Activated CD4-positive, alpha-beta memory T cell treated with anti-CD3 and anti-CD28 coated beads, Interleukin-2, amount 10 ng/mL, durations not matched to agents 7 days and 5 days (primary cell): ENCODE measurements around the gene PIGQ. TPM values are rescaled to one million over a fixed set of nuclear protein-coding genes. Genes with fewer than 3 reads are reported as not detected.

ENCODE experiments used
- CTCF ChIA-PET: fragments of 350-600 bp; sonication (Branson Sonifier 250); formaldehyde crosslinking; loops from one replicate; lab custom pipeline; 2021; ENCODE audit warnings: antibody characterized with exemption, inconsistent platforms; lab: Charles Lee
- POLR2A ChIA-PET: fragments of 350-600 bp; sonication (Branson Sonifier 250); formaldehyde crosslinking; loops from one replicate; lab custom pipeline; 2021; ENCODE audit warnings: antibody characterized with exemption; lab: Charles Lee
- DNase-seq: peaks from one replicate; pipeline ENCODE4 v3.0.0-alpha.2; 2020
- H3K27ac Mint-ChIP-seq: one replicate; pipeline ENCODE4 v1.8.0; 2021; ENCODE audit warnings: mild to moderate bottlenecking, mixed read lengths
- H3K27me3 Mint-ChIP-seq: one replicate; pipeline ENCODE4 v1.8.0; 2021; ENCODE audit warnings: mixed read lengths
- H3K36me3 Mint-ChIP-seq: one replicate; pipeline ENCODE4 v1.8.0; 2021; ENCODE audit warnings: low read depth, mixed read lengths
- H3K4me1 Mint-ChIP-seq: one replicate; pipeline ENCODE4 v1.8.0; 2021; ENCODE audit warnings: mixed read lengths
- H3K4me3 Mint-ChIP-seq: one replicate; pipeline ENCODE4 v1.8.0; 2021; ENCODE audit warnings: mild to moderate bottlenecking, mixed read lengths
- H3K9me3 Mint-ChIP-seq: one replicate; pipeline ENCODE4 v1.8.0; 2021; ENCODE audit warnings: mixed read lengths
- total RNA-seq, 2 experiments: library from RNA; stranded (reverse); gene quantifications; one replicate each; pipeline ENCODE4 v1.2.3, GENCODE V29; 2021

PIGQ gene
- total RNA-seq, 2 experiments from 2014 or later, result 33.7 to 35.1 TPM

GRCh38 chr16:537415-538335 lies 32.1 kb upstream of the PIGQ start:
- CTCF ChIA-PET, result no interaction called here
- Mint-ChIP-seq H3K27me3 (no peaks in the 10 kb centered on the region), H3K27ac (no peak overlapping the region), H3K9me3 (no peaks in the 10 kb centered on the region), H3K36me3 (peaks cover 19% of the 10 kb centered on the region), H3K4me3 (no peak overlapping the region), H3K4me1 (peaks cover 11% of the 10 kb centered on the region)
- POLR2A ChIA-PET, result interaction anchor here (1.3 kb wide), 1 partner anchor 10 kb away, joined by 5 read pairs; the partner anchor contains the start of gene CAPN15
- no peak for DNase-seq

- Mint-ChIP-seq H3K27ac (no peak overlapping the region), H3K36me3 (peaks cover 19% of the 10 kb centered on the region), H3K27me3 (no peaks in the 10 kb centered on the region), H3K9me3 (no peaks in the 10 kb centered on the region), H3K4me3 (no peak overlapping the region), H3K4me1 (peaks cover 5% of the 10 kb centered on the region)
- DNase-seq, result no peak
- ChIA-PET POLR2A (interaction anchor here (1.0 kb wide), 1 partner anchor 11 kb away, joined by 3 read pairs; no protein-coding TSS in a partner anchor), CTCF (interaction anchor here (0.6 kb wide), 1 partner anchor 153 kb away, joined by 3 read pairs; no protein-coding TSS in a partner anchor)
Measured at GRCh38 chr16:539901-540530, 29.8 kb upstream of the PIGQ start.

- Mint-ChIP-seq H3K27ac (no peak overlapping the region), H3K9me3 (no peaks in the 10 kb centered on the region), H3K4me1 (no peaks in the 10 kb centered on the region), H3K27me3 (no peaks in the 10 kb centered on the region), H3K36me3 (peaks cover 19% of the 10 kb centered on the region), H3K4me3 (no peak overlapping the region)
- ChIA-PET CTCF (no interaction called here), POLR2A (interaction anchor here (1.0 kb wide), 1 partner anchor 12 kb away, joined by 3 read pairs; no protein-coding TSS in a partner anchor)
- no peak for DNase-seq
Measured at GRCh38 chr16:540645-541340, 29.0 kb upstream of the PIGQ start.

- no peaks in the 10 kb centered on the region for H3K4me1 Mint-ChIP-seq
- POLR2A ChIA-PET, result no interaction called here
- H3K9me3 Mint-ChIP-seq, result no peaks in the 10 kb centered on the region
- no peaks in the 10 kb centered on the region for H3K27me3 Mint-ChIP-seq
- H3K4me3 Mint-ChIP-seq, result no peak overlapping the region
- H3K27ac Mint-ChIP-seq, result no peak overlapping the region
- H3K36me3 Mint-ChIP-seq, result peaks cover 9% of the 10 kb centered on the region
- no peak for DNase-seq
- CTCF ChIA-PET, result no interaction called here
Measured at GRCh38 chr16:543301-544164, 26.2 kb upstream of the PIGQ start.

- POLR2A ChIA-PET, result no interaction called here
- DNase-seq, result no peak
- Mint-ChIP-seq H3K36me3 (peaks cover 5% of the 10 kb centered on the region), H3K27me3 (no peaks in the 10 kb centered on the region), H3K4me1 (no peaks in the 10 kb centered on the region), H3K27ac (no peak overlapping the region), H3K4me3 (no peak overlapping the region), H3K9me3 (no peaks in the 10 kb centered on the region)
- CTCF ChIA-PET, result no interaction called here
Measured at GRCh38 chr16:544517-544916, 25.3 kb upstream of the PIGQ start.

GRCh38 chr16:546909-547770 lies 22.6 kb upstream of the PIGQ start:
- H3K9me3 Mint-ChIP-seq, result no peaks in the 10 kb centered on the region
- H3K36me3 Mint-ChIP-seq, result peaks cover 3% of the 10 kb centered on the region
- ChIA-PET CTCF (no interaction called here), POLR2A (no interaction called here)
- no peak overlapping the region for H3K4me3 Mint-ChIP-seq
- H3K4me1 Mint-ChIP-seq, result no peaks in the 10 kb centered on the region
- no peak overlapping the region for H3K27ac Mint-ChIP-seq
- H3K27me3 Mint-ChIP-seq, result no peaks in the 10 kb centered on the region
- DNase-seq, result peak; percentile 52

GRCh38 chr16:548586-548985 lies 21.2 kb upstream of the PIGQ start:
- Mint-ChIP-seq H3K4me1 (no peaks in the 10 kb centered on the region), H3K36me3 (no peaks in the 10 kb centered on the region), H3K27me3 (no peaks in the 10 kb centered on the region), H3K27ac (no peak overlapping the region), H3K4me3 (no peak overlapping the region), H3K9me3 (no peaks in the 10 kb centered on the region)
- DNase-seq, result no peak
- CTCF ChIA-PET, result no interaction called here
- POLR2A ChIA-PET, result no interaction called here

- H3K27me3 Mint-ChIP-seq, result no peaks in the 10 kb centered on the region
Measured at GRCh38 chr16:549544-550263, 20.1 kb upstream of the PIGQ start.

GRCh38 chr16:551210-551609 lies 18.6 kb upstream of the PIGQ start:
- DNase-seq, result no peak
- Mint-ChIP-seq H3K27me3 (no peaks in the 10 kb centered on the region), H3K36me3 (no peaks in the 10 kb centered on the region), H3K4me1 (no peaks in the 10 kb centered on the region), H3K4me3 (no peak overlapping the region), H3K9me3 (no peaks in the 10 kb centered on the region), H3K27ac (no peak overlapping the region)
- CTCF ChIA-PET, result no interaction called here
- POLR2A ChIA-PET, result no interaction called here

More at GRCh38 chr16:549544-550263, 20.1 kb upstream of the PIGQ start:
- ChIA-PET CTCF (no interaction called here), POLR2A (no interaction called here)
- Mint-ChIP-seq H3K4me1 (no peaks in the 10 kb centered on the region), H3K9me3 (no peaks in the 10 kb centered on the region), H3K36me3 (no peaks in the 10 kb centered on the region), H3K4me3 (no peak overlapping the region), H3K27ac (no peak overlapping the region)
- no peak for DNase-seq

GRCh38 chr16:552171-552570 lies 17.6 kb upstream of the PIGQ start:
- DNase-seq, result no peak
- Mint-ChIP-seq H3K27ac (no peak overlapping the region), H3K4me3 (no peak overlapping the region), H3K27me3 (no peaks in the 10 kb centered on the region), H3K9me3 (no peaks in the 10 kb centered on the region), H3K36me3 (no peaks in the 10 kb centered on the region), H3K4me1 (no peaks in the 10 kb centered on the region)
- ChIA-PET CTCF (no interaction called here), POLR2A (no interaction called here)

- H3K36me3 Mint-ChIP-seq, result no peaks in the 10 kb centered on the region
- ChIA-PET CTCF (no interaction called here), POLR2A (interaction anchor here (1.0 kb wide), 1 partner anchor 27 kb away, joined by 3 read pairs; no protein-coding TSS in a partner anchor)
- DNase-seq, result no peak
- H3K27ac Mint-ChIP-seq, result no peak overlapping the region
- H3K9me3 Mint-ChIP-seq, result no peaks in the 10 kb centered on the region
- no peaks in the 10 kb centered on the region for H3K4me1 Mint-ChIP-seq
- H3K4me3 Mint-ChIP-seq, result no peak overlapping the region
- H3K27me3 Mint-ChIP-seq, result peaks cover 3% of the 10 kb centered on the region
Measured at GRCh38 chr16:553601-554296, 16.0 kb upstream of the PIGQ start.
